Activated CD4-positive, alpha-beta T cell treated with anti-CD3 and anti-CD28 coated beads for 4 hours (primary cell): ENCODE data around the gene HSFX3.
"Not testable (repeated sequence)": the region's sequence is repeated elsewhere in the genome, so short reads cannot be mapped to it uniquely, and the experiment has no call there.

Experiments
- DNase-seq, 2 donors: peaks; one replicate each; pipeline ENCODE4 v3.0.0-alpha.2; 2020

Gene HSFX3

GRCh38 chrX:149549701-149550100, at the start of gene HSFX3:
Gene HSFX3 (minus strand): TSS chrX:149549924. CDS start chrX:149549852, 72 bp downstream.
- DNase-seq: not testable (repeated sequence)

- DNase-seq: not testable (repeated sequence)
Measured at GRCh38 chrX:149598603-149599002, 48.9 kb upstream of the HSFX3 start.

- DNase-seq: not testable (repeated sequence)
Measured at GRCh38 chrX:149595943-149596342, 46.2 kb upstream of the HSFX3 start.

- DNase-seq: not testable (repeated sequence)
Measured at GRCh38 chrX:149595214-149595613, 45.5 kb upstream of the HSFX3 start, which contains the start of gene HSFX2. Gene HSFX2 (minus strand): TSS chrX:149595314. CDS start chrX:149594700, 614 bp downstream.

GRCh38 chrX:149590993-149591392, 41.3 kb upstream of the HSFX3 start:
- DNase-seq: not testable (repeated sequence)

- not testable (repeated sequence) for DNase-seq
Measured at GRCh38 chrX:149587359-149587758, 37.6 kb upstream of the HSFX3 start, which contains the start of gene MAGEA9B. Gene MAGEA9B (minus strand): TSS chrX:149587459. CDS start chrX:149583179, 4,280 bp downstream.

- not testable (repeated sequence) for DNase-seq
Measured at GRCh38 chrX:149585631-149586030, 35.9 kb upstream of the HSFX3 start.

GRCh38 chrX:149573456-149573855, 23.7 kb upstream of the HSFX3 start:
- DNase-seq: not testable (repeated sequence)

GRCh38 chrX:149572743-149573142, 23.0 kb upstream of the HSFX3 start:
- no peak for DNase-seq

- no peak for DNase-seq
Measured at GRCh38 chrX:149571770-149572169, 22.0 kb upstream of the HSFX3 start.

GRCh38 chrX:149570668-149571067, 20.9 kb upstream of the HSFX3 start:
- DNase-seq: no peak

- DNase-seq: no peak
Measured at GRCh38 chrX:149569770-149570169, 20.0 kb upstream of the HSFX3 start.

GRCh38 chrX:149568701-149569296, 19.1 kb upstream of the HSFX3 start:
- no peak for DNase-seq

GRCh38 chrX:149567621-149568417, 18.1 kb upstream of the HSFX3 start:
- DNase-seq: no peak

GRCh38 chrX:149563359-149563758, 13.6 kb upstream of the HSFX3 start:
- no peak for DNase-seq

GRCh38 chrX:149555251-149555650, 5.5 kb upstream of the HSFX3 start:
- not testable (repeated sequence) for DNase-seq

- DNase-seq: not testable (repeated sequence)
Measured at GRCh38 chrX:149551939-149552248, 2.2 kb upstream of the HSFX3 start.

- not testable (repeated sequence) for DNase-seq
Measured at GRCh38 chrX:149551245-149551938, 1.7 kb upstream of the HSFX3 start.

GRCh38 chrX:149550454-149550853, 730 bp upstream of the HSFX3 start:
- not testable (repeated sequence) for DNase-seq

GRCh38 chrX:149547782-149548181, 1.9 kb downstream of the HSFX3 start:
- not testable (repeated sequence) for DNase-seq

- not testable (repeated sequence) for DNase-seq
Measured at GRCh38 chrX:149546962-149547361, 2.8 kb downstream of the HSFX3 start.

GRCh38 chrX:149545545-149546543, 3.9 kb downstream of the HSFX3 start:
- DNase-seq: not testable (repeated sequence)
